HG02885 (cell line): ENCODE results near the gene NXPH3.
"Not testable (repeated sequence)": the region's sequence is repeated elsewhere in the genome, so short reads cannot be mapped to it uniquely, and the experiment has no call there.

Experiments used
- ATAC-seq: cut with Tn5 transposase; IDR thresholded peaks from one replicate; pipeline ENCODE4 v1.9.1; 2021; ENCODE audit warnings: mild to moderate bottlenecking; ENCODE audit not compliant: unreplicated experiment, poor library complexity

The NXPH3 gene

GRCh38 chr17:49575679-49576087, at the start of gene NXPH3:
TSS of gene NXPH3 (plus strand) at chr17:49575871. CDS start at chr17:49576220, 349 bp downstream.
- no peak for ATAC-seq

GRCh38 chr17:49527927-49528651, 47.6 kb upstream of the NXPH3 start:
- no peak for ATAC-seq

- no peak for ATAC-seq
Observed at GRCh38 chr17:49528966-49529365, 46.7 kb upstream of the NXPH3 start.

- no peak for ATAC-seq
Observed at GRCh38 chr17:49530118-49530517, 45.6 kb upstream of the NXPH3 start.

- ATAC-seq, result no peak
Observed at GRCh38 chr17:49543860-49544259, 31.8 kb upstream of the NXPH3 start.

GRCh38 chr17:49545007-49545660, 30.5 kb upstream of the NXPH3 start:
- no peak for ATAC-seq

GRCh38 chr17:49545806-49546545, 29.7 kb upstream of the NXPH3 start:
- no peak for ATAC-seq

- ATAC-seq, result no peak
Observed at GRCh38 chr17:49546546-49547535, 28.8 kb upstream of the NXPH3 start.

GRCh38 chr17:49547566-49547965, 28.1 kb upstream of the NXPH3 start:
- ATAC-seq, result no peak

GRCh38 chr17:49548051-49548505, 27.6 kb upstream of the NXPH3 start:
- no peak for ATAC-seq

GRCh38 chr17:49548506-49549310, 27.0 kb upstream of the NXPH3 start:
- no peak for ATAC-seq

- ATAC-seq, result no peak
Observed at GRCh38 chr17:49549311-49549605, 26.4 kb upstream of the NXPH3 start.

- ATAC-seq, result no peak
Observed at GRCh38 chr17:49549691-49550678, 25.7 kb upstream of the NXPH3 start.

GRCh38 chr17:49550764-49551163, 24.9 kb upstream of the NXPH3 start:
- ATAC-seq, result not testable (repeated sequence)

- ATAC-seq, result no peak
Observed at GRCh38 chr17:49551221-49552069, 24.2 kb upstream of the NXPH3 start.

GRCh38 chr17:49552070-49552751, 23.5 kb upstream of the NXPH3 start:
- ATAC-seq, result no peak
